ENCODE results near the gene IL17RA. TPM values are rescaled to one million over a fixed set of nuclear protein-coding genes. Genes with fewer than 3 reads are reported as not detected.

The IL17RA gene
- total RNA-seq, 1 experiment from 2014 or later: 6.9 TPM

- in situ Hi-C loops (cut with HindIII; ENCODE audit: low pct_unique_long_range_greater_than_20kb, low sequenced_read_pairs): no loop called here
Measured at GRCh38 chr22:17077255-17077654, 7.5 kb upstream of the IL17RA start.

GRCh38 chr22:17079572-17079971 is 5.2 kb upstream of the IL17RA start:
- in situ Hi-C loops (cut with HindIII; ENCODE audit: low pct_unique_long_range_greater_than_20kb, low sequenced_read_pairs): no loop called here
- DNase-seq (ENCODE audit: low read depth): no peak

More at GRCh38 chr22:17077255-17077654, 7.5 kb upstream of the IL17RA start:
- DNase-seq (ENCODE audit: low read depth): peak; percentile 17

- in situ Hi-C loops (cut with HindIII; ENCODE audit: low pct_unique_long_range_greater_than_20kb, low sequenced_read_pairs): no loop called here
- no peak for DNase-seq (ENCODE audit: low read depth)
Measured at GRCh38 chr22:17083255-17083654, 1.5 kb upstream of the IL17RA start.

- DNase-seq (ENCODE audit: low read depth): no peak
- in situ Hi-C loops (cut with HindIII; ENCODE audit: low pct_unique_long_range_greater_than_20kb, low sequenced_read_pairs): no loop called here
Measured at GRCh38 chr22:17083811-17084441, 874 bp upstream of the IL17RA start.

- DNase-seq (ENCODE audit: low read depth): no peak
- in situ Hi-C loops (cut with HindIII; ENCODE audit: low pct_unique_long_range_greater_than_20kb, low sequenced_read_pairs): no loop called here
Measured at GRCh38 chr22:17085277-17086181, 729 bp downstream of the IL17RA start.

GRCh38 chr22:17086296-17086695 is 1.5 kb downstream of the IL17RA start:
- in situ Hi-C loops (cut with HindIII; ENCODE audit: low pct_unique_long_range_greater_than_20kb, low sequenced_read_pairs): no loop called here
- no peak for DNase-seq (ENCODE audit: low read depth)

GRCh38 chr22:17086788-17087497 is 2.1 kb downstream of the IL17RA start:
- no peak for DNase-seq (ENCODE audit: low read depth)
- in situ Hi-C loops (cut with HindIII; ENCODE audit: low pct_unique_long_range_greater_than_20kb, low sequenced_read_pairs): no loop called here

GRCh38 chr22:17087498-17088131 is 2.8 kb downstream of the IL17RA start:
- no peak for DNase-seq (ENCODE audit: low read depth)
- in situ Hi-C loops (cut with HindIII; ENCODE audit: low pct_unique_long_range_greater_than_20kb, low sequenced_read_pairs): no loop called here

- DNase-seq (ENCODE audit: low read depth): no peak
- in situ Hi-C loops (cut with HindIII; ENCODE audit: low pct_unique_long_range_greater_than_20kb, low sequenced_read_pairs): no loop called here
Measured at GRCh38 chr22:17090550-17090949, 5.8 kb downstream of the IL17RA start.

- no peak for DNase-seq (ENCODE audit: low read depth)
- in situ Hi-C loops (cut with HindIII; ENCODE audit: low pct_unique_long_range_greater_than_20kb, low sequenced_read_pairs): no loop called here
Measured at GRCh38 chr22:17091851-17092250, 7.1 kb downstream of the IL17RA start.

GRCh38 chr22:17093081-17093480 is 8.3 kb downstream of the IL17RA start:
- in situ Hi-C loops (cut with HindIII; ENCODE audit: low pct_unique_long_range_greater_than_20kb, low sequenced_read_pairs): no loop called here
- no peak for DNase-seq (ENCODE audit: low read depth)

- in situ Hi-C loops (cut with HindIII; ENCODE audit: low pct_unique_long_range_greater_than_20kb, low sequenced_read_pairs): no loop called here
- no peak for DNase-seq (ENCODE audit: low read depth)
Measured at GRCh38 chr22:17095538-17095937, 10.7 kb downstream of the IL17RA start.

GRCh38 chr22:17096071-17096470 is 11.3 kb downstream of the IL17RA start:
- no peak for DNase-seq (ENCODE audit: low read depth)
- in situ Hi-C loops (cut with HindIII; ENCODE audit: low pct_unique_long_range_greater_than_20kb, low sequenced_read_pairs): no loop called here

- no peak for DNase-seq (ENCODE audit: low read depth)
- in situ Hi-C loops (cut with HindIII; ENCODE audit: low pct_unique_long_range_greater_than_20kb, low sequenced_read_pairs): no loop called here
Measured at GRCh38 chr22:17097062-17097461, 12.3 kb downstream of the IL17RA start.

- in situ Hi-C loops (cut with HindIII; ENCODE audit: low pct_unique_long_range_greater_than_20kb, low sequenced_read_pairs): no loop called here
- DNase-seq (ENCODE audit: low read depth): no peak
Measured at GRCh38 chr22:17097701-17098100, 12.9 kb downstream of the IL17RA start.

GRCh38 chr22:17098379-17098819 is 13.6 kb downstream of the IL17RA start:
- DNase-seq (ENCODE audit: low read depth): no peak
- in situ Hi-C loops (cut with HindIII; ENCODE audit: low pct_unique_long_range_greater_than_20kb, low sequenced_read_pairs): no loop called here

GRCh38 chr22:17100621-17101020 is 15.8 kb downstream of the IL17RA start:
- in situ Hi-C loops (cut with HindIII; ENCODE audit: low pct_unique_long_range_greater_than_20kb, low sequenced_read_pairs): no loop called here
- no peak for DNase-seq (ENCODE audit: low read depth)

GRCh38 chr22:17101475-17102296 is 16.9 kb downstream of the IL17RA start:
- no peak for DNase-seq (ENCODE audit: low read depth)
- in situ Hi-C loops (cut with HindIII; ENCODE audit: low pct_unique_long_range_greater_than_20kb, low sequenced_read_pairs): no loop called here

Measured in Caki2 (cell line).